Measurements from ENCODE around the gene BTBD8. TPM values are rescaled to one million over a fixed set of nuclear protein-coding genes. Genes with fewer than 3 reads are reported as not detected.

BTBD8 gene
- total RNA-seq, 4 donors from 2014 or later = 0.90 to 5.7 (median 3.4) TPM

DNA sequence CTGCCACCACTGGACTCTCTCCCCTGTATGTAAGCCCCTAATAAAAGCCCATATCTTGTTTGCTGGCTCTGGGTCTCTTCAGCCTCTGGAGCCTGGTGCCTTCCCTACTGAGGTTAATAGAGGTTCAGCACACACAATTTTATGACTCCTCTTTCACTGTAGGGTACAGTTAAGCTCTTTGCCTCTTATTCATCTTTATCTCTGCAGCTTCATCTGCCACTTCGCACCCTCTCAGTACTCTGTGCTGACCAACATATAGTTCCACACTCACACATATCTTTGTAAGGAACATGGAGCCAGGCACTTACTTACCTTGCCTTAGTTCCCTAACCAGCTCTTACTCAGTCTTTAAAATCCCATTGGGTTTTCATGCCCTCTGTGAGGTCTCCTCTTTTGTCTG, 4.5 kb downstream of the BTBD8 start:
- intact Hi-C loops (cut with DNase I; ENCODE audit: low total_unique reads) (no loop called here), in situ Hi-C loops (cut with MboI; ENCODE audit: low sequenced_read_pairs in 4 of 4) (no loop called here)
- no peak for ATAC-seq

DNA sequence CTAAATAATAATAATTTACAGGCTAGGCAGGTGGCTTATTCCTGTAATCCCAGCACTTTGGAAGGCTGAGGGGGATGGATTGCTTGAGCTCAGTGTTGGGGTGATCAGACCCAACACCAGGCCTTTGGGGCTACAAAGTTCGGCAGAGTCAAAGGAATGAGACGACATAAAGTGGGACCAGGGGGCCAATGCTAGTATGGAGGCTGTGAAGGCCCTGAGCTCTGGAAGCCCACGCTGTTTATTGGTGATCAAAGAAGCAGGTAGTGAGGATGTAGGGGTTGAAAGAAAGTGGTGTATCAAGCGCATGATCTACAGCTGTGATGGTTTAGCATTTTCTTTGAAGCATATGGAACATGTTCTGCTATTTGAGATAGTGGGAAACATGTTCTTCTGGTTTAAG, 5.6 kb downstream of the BTBD8 start:
- Histone ChIP-seq H3K36me3 (peaks cover 0 to 4% of the 10 kb centered on the region in 2 donors), H3K27ac (no peak overlapping the region), H3K4me3 (no peak overlapping the region), H3K27me3 (no peaks in the 10 kb centered on the region), H3K4me1 (no peaks in the 10 kb centered on the region), H3K9me3 (peaks cover 0 to 6% (median 6%) of the 10 kb centered on the region in 3 donors)
- in situ Hi-C loops (cut with MboI; ENCODE audit: low sequenced_read_pairs in 4 of 4) (no loop called here), intact Hi-C loops (cut with DNase I; ENCODE audit: low total_unique reads) (no loop called here)
- DNase-seq (no peak), ATAC-seq (no peak)
- TF ChIP-seq, protein P1, sequence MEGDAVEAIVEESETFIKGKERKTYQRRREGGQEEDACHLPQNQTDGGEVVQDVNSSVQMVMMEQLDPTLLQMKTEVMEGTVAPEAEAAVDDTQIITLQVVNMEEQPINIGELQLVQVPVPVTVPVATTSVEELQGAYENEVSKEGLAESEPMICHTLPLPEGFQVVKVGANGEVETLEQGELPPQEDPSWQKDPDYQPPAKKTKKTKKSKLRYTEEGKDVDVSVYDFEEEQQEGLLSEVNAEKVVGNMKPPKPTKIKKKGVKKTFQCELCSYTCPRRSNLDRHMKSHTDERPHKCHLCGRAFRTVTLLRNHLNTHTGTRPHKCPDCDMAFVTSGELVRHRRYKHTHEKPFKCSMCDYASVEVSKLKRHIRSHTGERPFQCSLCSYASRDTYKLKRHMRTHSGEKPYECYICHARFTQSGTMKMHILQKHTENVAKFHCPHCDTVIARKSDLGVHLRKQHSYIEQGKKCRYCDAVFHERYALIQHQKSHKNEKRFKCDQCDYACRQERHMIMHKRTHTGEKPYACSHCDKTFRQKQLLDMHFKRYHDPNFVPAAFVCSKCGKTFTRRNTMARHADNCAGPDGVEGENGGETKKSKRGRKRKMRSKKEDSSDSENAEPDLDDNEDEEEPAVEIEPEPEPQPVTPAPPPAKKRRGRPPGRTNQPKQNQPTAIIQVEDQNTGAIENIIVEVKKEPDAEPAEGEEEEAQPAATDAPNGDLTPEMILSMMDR (IDR thresholded peaks at IDR 0.05 in 4 of 5, conservative IDR thresholded peaks at IDR 0.05 in 1 of 5) = no peak
- TF ChIP-seq POLR2A (IDR thresholded peaks at IDR 0.05) = no peak

More for the DNA sequence above, 4.5 kb downstream of the BTBD8 start:
- no peak for TF ChIP-seq POLR2A (IDR thresholded peaks at IDR 0.05)
- TF ChIP-seq, protein P1 (IDR thresholded peaks at IDR 0.05 in 4 of 5, conservative IDR thresholded peaks at IDR 0.05 in 1 of 5) = no peak
- H3K4me3 ChIP-seq = no peak overlapping the region
- no peaks in the 10 kb centered on the region for H3K27me3 ChIP-seq
- DNase-seq = no peak
- H3K4me1 ChIP-seq = no peaks in the 10 kb centered on the region
- H3K36me3 ChIP-seq = peaks cover 0 to under 1% of the 10 kb centered on the region in 2 donors
- peaks cover 0 to 6% (median 6%) of the 10 kb centered on the region in 3 donors for H3K9me3 ChIP-seq
- H3K27ac ChIP-seq = no peak overlapping the region

DNA sequence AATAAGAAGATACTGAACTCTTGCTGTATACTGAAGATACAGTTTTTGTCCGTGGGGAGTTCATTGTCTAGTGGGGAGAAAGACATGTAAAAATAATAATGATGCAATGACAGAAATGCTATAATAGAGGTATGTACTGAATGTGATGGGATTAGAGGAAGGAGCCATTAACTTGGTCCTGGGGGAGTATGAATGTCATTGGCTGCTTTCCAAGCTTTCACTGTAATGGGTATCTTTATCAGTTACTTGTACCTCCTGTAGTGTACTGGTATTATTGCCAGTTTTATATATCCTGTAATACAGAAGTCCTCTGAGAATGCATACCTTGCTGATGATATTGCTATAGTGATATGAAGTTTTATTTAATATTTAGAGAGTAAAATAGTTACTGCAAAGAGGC, 7.4 kb downstream of the BTBD8 start:
- TF ChIP-seq, protein P1 (IDR thresholded peaks at IDR 0.05 in 4 of 5, conservative IDR thresholded peaks at IDR 0.05 in 1 of 5) = no peak
- no peak for TF ChIP-seq POLR2A (IDR thresholded peaks at IDR 0.05)
- peaks cover 0 to 6% (median 6%) of the 10 kb centered on the region in 3 donors for H3K9me3 ChIP-seq
- intact Hi-C loops (cut with DNase I; ENCODE audit: low total_unique reads) (no loop called here), in situ Hi-C loops (cut with MboI; ENCODE audit: low sequenced_read_pairs in 4 of 4) (no loop called here)
- no peak for ATAC-seq
- H3K36me3 ChIP-seq = peaks cover 0 to 4% of the 10 kb centered on the region in 2 donors
- H3K4me3 ChIP-seq = no peak overlapping the region
- H3K4me1 ChIP-seq = no peaks in the 10 kb centered on the region
- no peak for DNase-seq
- no peak overlapping the region for H3K27ac ChIP-seq
- no peaks in the 10 kb centered on the region for H3K27me3 ChIP-seq

DNA sequence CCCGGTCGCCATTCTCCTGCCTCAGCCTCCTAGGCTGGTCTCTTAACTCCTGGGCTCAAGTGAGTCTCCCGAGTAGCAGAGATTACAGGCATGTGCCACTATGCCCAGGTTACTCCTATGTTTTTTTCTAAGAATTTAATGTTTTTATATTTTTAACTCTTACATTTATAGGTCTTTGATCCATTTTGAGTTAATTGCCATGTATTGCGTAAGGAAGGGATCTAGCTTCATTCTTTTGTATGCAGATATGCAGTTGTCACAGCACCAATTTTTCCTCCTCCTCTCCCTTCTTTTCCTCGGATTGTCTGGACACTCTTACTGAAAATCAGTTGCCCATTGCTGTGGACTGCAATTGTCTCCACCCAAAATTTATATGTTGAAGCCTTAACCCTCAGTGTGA, 11.5 kb downstream of the BTBD8 start:
- Histone ChIP-seq H3K9me3 (peaks cover 0 to 2% (median 0%) of the 10 kb centered on the region in 3 donors), H3K27me3 (no peaks in the 10 kb centered on the region), H3K36me3 (peaks cover 0 to 4% of the 10 kb centered on the region in 2 donors), H3K27ac (no peak overlapping the region), H3K4me3 (no peak overlapping the region), H3K4me1 (no peaks in the 10 kb centered on the region)
- no peak for TF ChIP-seq POLR2A (IDR thresholded peaks at IDR 0.05)
- TF ChIP-seq, protein P1 (IDR thresholded peaks at IDR 0.05 in 4 of 5, conservative IDR thresholded peaks at IDR 0.05 in 1 of 5) = no peak
- ATAC-seq (no peak), DNase-seq (no peak)
- intact Hi-C loops (cut with DNase I; ENCODE audit: low total_unique reads) (no loop called here), in situ Hi-C loops (cut with MboI; ENCODE audit: low sequenced_read_pairs in 4 of 4) (no loop called here)

DNA sequence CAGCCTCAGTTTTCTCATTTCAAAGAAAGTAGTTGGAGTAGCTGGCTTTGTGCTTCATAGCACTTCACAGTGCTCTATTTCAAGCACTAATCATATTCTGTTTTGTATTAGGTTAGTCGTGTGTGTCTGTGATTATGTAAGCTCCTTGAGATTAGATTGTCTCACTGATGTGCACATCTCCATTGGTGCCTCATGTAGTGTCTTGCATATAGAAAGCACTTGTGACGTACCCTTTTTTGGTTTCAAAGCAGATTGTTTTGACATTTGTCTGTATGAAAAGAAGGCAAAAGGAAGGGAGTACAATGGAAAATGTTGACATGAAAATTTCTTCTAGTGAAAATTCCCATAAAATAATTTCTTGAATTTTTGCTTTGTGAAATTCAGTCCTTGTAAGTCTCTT, 13.9 kb downstream of the BTBD8 start:
- intact Hi-C loops (cut with DNase I; ENCODE audit: low total_unique reads) (no loop called here), in situ Hi-C loops (cut with MboI; ENCODE audit: low sequenced_read_pairs in 4 of 4) (no loop called here)
- Histone ChIP-seq H3K36me3 (peaks cover 0 to 4% of the 10 kb centered on the region in 2 donors), H3K4me1 (no peaks in the 10 kb centered on the region), H3K27ac (no peak overlapping the region), H3K9me3 (no peaks in the 10 kb centered on the region), H3K27me3 (no peaks in the 10 kb centered on the region), H3K4me3 (no peak overlapping the region)
- no peak for TF ChIP-seq POLR2A (IDR thresholded peaks at IDR 0.05)
- ATAC-seq (no peak), DNase-seq (no peak)

Measured in gastrocnemius medialis (tissue), 4 donors.